Colon (tissue), 2 donors: Measurements from ENCODE around the gene GFM1.

Experiments
- FAIRE-seq: peaks from 2 replicates; lab custom pipeline; 2012; peaks lifted over from hg19 to GRCh38; lab: Jason Lieb, UNC
- donor health status: control.
- donor health status: control.

The GFM1 gene

GRCh38 chr3:158727206-158728060, 83.1 kb downstream of the GFM1 start:
- peak; percentile 5 for FAIRE-seq

- no peak for FAIRE-seq
These were observed 83.7 kb downstream of the GFM1 start for GRCh38 chr3:158728061-158728377.

- no peak for FAIRE-seq
These were observed 84.5 kb downstream of the GFM1 start for GRCh38 chr3:158728851-158729250.

GRCh38 chr3:158731486-158731885, 87.2 kb downstream of the GFM1 start:
- FAIRE-seq = no peak

GRCh38 chr3:158731938-158732855, 87.9 kb downstream of the GFM1 start, which contains the start of gene RARRES1:
Gene RARRES1 (minus strand): TSS chr3:158732457. CDS start chr3:158732415, 42 bp downstream.
- FAIRE-seq = no peak

- FAIRE-seq = no peak
These were observed 88.5 kb downstream of the GFM1 start for GRCh38 chr3:158732856-158733200.

- no peak for FAIRE-seq
These were observed 89.3 kb downstream of the GFM1 start for GRCh38 chr3:158733656-158734055.

GRCh38 chr3:158735296-158736033, 91.1 kb downstream of the GFM1 start:
- FAIRE-seq = no peak

- no peak for FAIRE-seq
These were observed 93.1 kb downstream of the GFM1 start for GRCh38 chr3:158737410-158737809.

- no peak for FAIRE-seq
These were observed 93.8 kb downstream of the GFM1 start for GRCh38 chr3:158737976-158738615.

- no peak for FAIRE-seq
These were observed 94.3 kb downstream of the GFM1 start for GRCh38 chr3:158738653-158739052.

- no peak for FAIRE-seq
These were observed 94.8 kb downstream of the GFM1 start for GRCh38 chr3:158739078-158739477.

GRCh38 chr3:158739661-158740060, 95.3 kb downstream of the GFM1 start:
- FAIRE-seq = no peak
